PC-9 (cell line): Measurements from ENCODE around the gene PHEX. TPM values are rescaled to one million over a fixed set of nuclear protein-coding genes. Genes with fewer than 3 reads are reported as not detected.

ENCODE experiments used
- BruUV-seq: library from RNA; stranded (reverse); fragments of 400-500 nt; replicated peaks from 2 replicates; lab custom pipeline; 2021; lab: Mats Ljungman, UMichigan
- CTCF ChIA-PET: fragments of 300-600 bp; sonication (Branson Sonifier 250); formaldehyde crosslinking; loops from one replicate; lab custom pipeline; 2022; ENCODE audit warnings: antibody characterized with exemption; lab: Charles Lee
- POLR2A ChIA-PET: fragments of 300-600 bp; sonication (Branson Sonifier 250); formaldehyde crosslinking; loops from one replicate; lab custom pipeline; 2022; ENCODE audit warnings: antibody characterized with exemption; ENCODE audit not compliant: unreplicated experiment; lab: Charles Lee
- DNase-seq, 2 experiments: peaks; one replicate each; pipeline versions ENCODE4 v3.0.0 to v3.0.0-alpha.2; 2015 to 2022; ENCODE audit warnings: mixed read lengths in 1 of 2
- H2AFZ ChIP-seq: fragments of 200-600 bp; sonication (generic); 2 replicates; pipeline ENCODE4 v1.8.1; 2017; ENCODE audit warnings: antibody characterized with exemption
- H3F3A ChIP-seq: fragments of 200-600 bp; sonication (generic); 2 replicates; pipeline ENCODE4 v1.8.1; 2017; ENCODE audit warnings: antibody characterized with exemption, mild to moderate bottlenecking, low read depth; ENCODE audit not compliant: insufficient read depth
- H3K27ac ChIP-seq: fragments of 200-600 bp; sonication (generic); 2 replicates; pipeline ENCODE4 v1.6.1; 2016; ENCODE audit warnings: mixed run types
- H3K27me3 ChIP-seq: fragments of 200-600 bp; sonication (generic); 2 replicates; pipeline ENCODE4 v1.6.1; 2016; ENCODE audit warnings: low read depth, mixed run types; ENCODE audit not compliant: insufficient read depth
- H3K36me3 ChIP-seq: fragments of 200-600 bp; sonication (generic); 2 replicates; pipeline ENCODE4 v1.6.1; 2016; ENCODE audit warnings: low read depth, mixed run types
- H3K4me1 ChIP-seq: fragments of 200-600 bp; sonication (generic); replicated peaks from 2 replicates; pipeline ENCODE4 v1.6.1; 2016; ENCODE audit warnings: mixed run types; ENCODE audit not compliant: insufficient read depth
- H3K4me2 ChIP-seq: fragments of 200-600 bp; sonication (generic); 2 replicates; pipeline ENCODE4 v1.6.1; 2017; ENCODE audit warnings: mixed run types
- H3K4me3 ChIP-seq: fragments of 200-600 bp; sonication (generic); 2 replicates; pipeline ENCODE4 v1.6.1; 2016; ENCODE audit warnings: mixed run types
- H3K79me2 ChIP-seq: fragments of 200-600 bp; sonication (generic); 2 replicates; pipeline ENCODE4 v1.6.1; 2017; ENCODE audit warnings: low read depth, mixed run types
- H3K9me2 ChIP-seq: fragments of 200-600 bp; sonication (generic); 2 replicates; pipeline ENCODE4 v1.8.1; 2017; ENCODE audit warnings: mild to moderate bottlenecking; ENCODE audit not compliant: insufficient read depth
- H3K9me3 ChIP-seq: fragments of 200-600 bp; sonication (generic); 2 replicates; pipeline ENCODE4 v1.8.1; 2016; ENCODE audit warnings: low read depth; ENCODE audit not compliant: insufficient read depth
- H4K20me1 ChIP-seq: fragments of 200-600 bp; sonication (generic); 2 replicates; pipeline ENCODE4 v1.8.1; 2017; ENCODE audit not compliant: insufficient read depth
- EZH2 ChIP-seq: fragments of 200-600 bp; sonication (generic); IDR thresholded peaks from 2 replicates; pipeline ENCODE4 v1.8.0; 2017; ENCODE audit warnings: antibody characterized with exemption, low read depth
- intact Hi-C: fragments of 100-400 bp; cut with micrococcal nuclease; formaldehyde crosslinking; loops from one replicate; pipeline ENCODE4 v1.10.0; 2022; ENCODE audit not compliant: unreplicated experiment
- total RNA-seq: library from RNA; stranded (reverse); gene quantifications from 2 replicates; pipeline ENCODE4 v1.2.3, GENCODE V29; 2021
- TF ChIP-seq, protein P1 (sequence below): fragments of 200-600 bp; sonication (generic); conservative IDR thresholded peaks from 2 replicates; pipeline ENCODE4 v1.6.1; 2017; ENCODE audit warnings: mixed run types, antibody characterized with exemption, mild to moderate bottlenecking, moderate library complexity

The PHEX gene
- total RNA-seq, 1 experiment from 2014 or later, result 3.5 TPM

DNA sequence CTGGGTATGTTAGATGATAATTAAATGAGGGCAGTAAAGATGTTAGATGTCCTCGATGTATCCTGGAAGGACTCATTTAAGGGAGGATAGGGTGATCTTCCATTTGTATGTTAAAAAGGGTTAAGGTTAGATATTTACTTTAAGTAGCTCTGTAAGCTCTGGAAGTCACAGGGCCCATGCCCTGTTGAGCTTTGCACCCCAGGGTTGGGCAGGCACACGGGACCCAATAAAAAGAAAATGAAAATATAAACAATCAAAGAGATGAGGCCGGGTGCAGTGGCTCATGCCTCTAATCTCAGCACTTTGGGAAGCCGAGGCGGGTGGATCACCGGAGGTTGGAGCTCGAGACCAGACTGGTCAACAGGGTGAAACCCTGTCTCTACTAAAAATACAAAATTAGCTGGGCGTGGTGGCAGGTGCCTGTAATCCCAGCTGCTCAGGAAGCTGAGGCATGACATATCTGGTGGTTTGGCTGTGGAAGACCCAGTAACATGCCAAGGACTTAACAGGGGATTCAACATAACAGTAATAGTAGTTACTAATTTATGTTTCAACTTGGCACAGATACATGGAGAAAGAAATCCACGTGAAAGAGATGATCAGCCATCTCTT is 16.9 kb upstream of the PHEX start:
- no peaks in the 10 kb centered on the region for H3K9me3 ChIP-seq
- H2AFZ ChIP-seq, result no peak overlapping the region
- H3K27ac ChIP-seq, result no peak overlapping the region
- CTCF ChIA-PET, result no interaction called here
- H3K9me2 ChIP-seq, result no peaks in the 10 kb centered on the region
- no peaks in the 10 kb centered on the region for H4K20me1 ChIP-seq
- no peak for TF ChIP-seq EZH2
- TF ChIP-seq, protein P1, sequence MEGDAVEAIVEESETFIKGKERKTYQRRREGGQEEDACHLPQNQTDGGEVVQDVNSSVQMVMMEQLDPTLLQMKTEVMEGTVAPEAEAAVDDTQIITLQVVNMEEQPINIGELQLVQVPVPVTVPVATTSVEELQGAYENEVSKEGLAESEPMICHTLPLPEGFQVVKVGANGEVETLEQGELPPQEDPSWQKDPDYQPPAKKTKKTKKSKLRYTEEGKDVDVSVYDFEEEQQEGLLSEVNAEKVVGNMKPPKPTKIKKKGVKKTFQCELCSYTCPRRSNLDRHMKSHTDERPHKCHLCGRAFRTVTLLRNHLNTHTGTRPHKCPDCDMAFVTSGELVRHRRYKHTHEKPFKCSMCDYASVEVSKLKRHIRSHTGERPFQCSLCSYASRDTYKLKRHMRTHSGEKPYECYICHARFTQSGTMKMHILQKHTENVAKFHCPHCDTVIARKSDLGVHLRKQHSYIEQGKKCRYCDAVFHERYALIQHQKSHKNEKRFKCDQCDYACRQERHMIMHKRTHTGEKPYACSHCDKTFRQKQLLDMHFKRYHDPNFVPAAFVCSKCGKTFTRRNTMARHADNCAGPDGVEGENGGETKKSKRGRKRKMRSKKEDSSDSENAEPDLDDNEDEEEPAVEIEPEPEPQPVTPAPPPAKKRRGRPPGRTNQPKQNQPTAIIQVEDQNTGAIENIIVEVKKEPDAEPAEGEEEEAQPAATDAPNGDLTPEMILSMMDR, result no peak
- no TSS peak for BruUV-seq
- POLR2A ChIA-PET, result interaction anchor here (0.7 kb wide), 1 partner anchor 109 kb away, joined by 5 read pairs; no protein-coding TSS in a partner anchor
- H3K4me2 ChIP-seq, result no peak overlapping the region
- H3F3A ChIP-seq, result no peaks in the 10 kb centered on the region
- no peak for DNase-seq
- no peak overlapping the region for H3K4me3 ChIP-seq
- H3K4me1 ChIP-seq, result no peaks in the 10 kb centered on the region
- no peaks in the 10 kb centered on the region for H3K79me2 ChIP-seq
- no peaks in the 10 kb centered on the region for H3K36me3 ChIP-seq
- H3K27me3 ChIP-seq, result no peaks in the 10 kb centered on the region
- intact Hi-C loops, result no loop called here

- H3K4me3 ChIP-seq, result no peak overlapping the region
- H3K4me2 ChIP-seq, result no peak overlapping the region
- no peak for DNase-seq
- POLR2A ChIA-PET, result no interaction called here
- no peak overlapping the region for H3K27ac ChIP-seq
- no peaks in the 10 kb centered on the region for H3K79me2 ChIP-seq
- no TSS peak for BruUV-seq
- H3K9me2 ChIP-seq, result no peaks in the 10 kb centered on the region
- H3K36me3 ChIP-seq, result no peaks in the 10 kb centered on the region
- H3K27me3 ChIP-seq, result no peaks in the 10 kb centered on the region
- intact Hi-C loops, result no loop called here
- H3K4me1 ChIP-seq, result no peaks in the 10 kb centered on the region
- CTCF ChIA-PET, result no interaction called here
- H3K9me3 ChIP-seq, result no peaks in the 10 kb centered on the region
- H3F3A ChIP-seq, result no peaks in the 10 kb centered on the region
- H4K20me1 ChIP-seq, result no peaks in the 10 kb centered on the region
- no peak overlapping the region for H2AFZ ChIP-seq
- no peak for TF ChIP-seq EZH2
- TF ChIP-seq, protein P1, result no peak
Measured at GRCh38 chrX:22021751-22022324, 10.3 kb upstream of the PHEX start.

GRCh38 chrX:22024577-22024976 is 7.5 kb upstream of the PHEX start:
- intact Hi-C loops, result no loop called here
- no peak overlapping the region for H2AFZ ChIP-seq
- TF ChIP-seq EZH2, result no peak
- TF ChIP-seq, protein P1, result no peak
- no peaks in the 10 kb centered on the region for H3K36me3 ChIP-seq
- H3K4me3 ChIP-seq, result no peak overlapping the region
- no peaks in the 10 kb centered on the region for H3K9me3 ChIP-seq
- no peak overlapping the region for H3K4me2 ChIP-seq
- BruUV-seq, result no TSS peak
- no peaks in the 10 kb centered on the region for H3K4me1 ChIP-seq
- no peak for DNase-seq
- no peak overlapping the region for H3K27ac ChIP-seq
- CTCF ChIA-PET, result no interaction called here
- H3K79me2 ChIP-seq, result no peaks in the 10 kb centered on the region
- POLR2A ChIA-PET, result no interaction called here
- H3K9me2 ChIP-seq, result no peaks in the 10 kb centered on the region
- H3F3A ChIP-seq, result no peaks in the 10 kb centered on the region
- H3K27me3 ChIP-seq, result no peaks in the 10 kb centered on the region
- no peaks in the 10 kb centered on the region for H4K20me1 ChIP-seq
